GM19240 (cell line): Measurements from ENCODE around the gene KDM5A.
"Not testable (repeated sequence)": the region's sequence is repeated elsewhere in the genome, so short reads cannot be mapped to it uniquely, and the experiment has no call there.

ENCODE experiments used
- DNase-seq: peaks from one replicate; pipeline ENCODE4 v3.0.0; 2011; ENCODE audit warnings: low spot score; ENCODE audit not compliant: insufficient read length

The KDM5A gene

DNA sequence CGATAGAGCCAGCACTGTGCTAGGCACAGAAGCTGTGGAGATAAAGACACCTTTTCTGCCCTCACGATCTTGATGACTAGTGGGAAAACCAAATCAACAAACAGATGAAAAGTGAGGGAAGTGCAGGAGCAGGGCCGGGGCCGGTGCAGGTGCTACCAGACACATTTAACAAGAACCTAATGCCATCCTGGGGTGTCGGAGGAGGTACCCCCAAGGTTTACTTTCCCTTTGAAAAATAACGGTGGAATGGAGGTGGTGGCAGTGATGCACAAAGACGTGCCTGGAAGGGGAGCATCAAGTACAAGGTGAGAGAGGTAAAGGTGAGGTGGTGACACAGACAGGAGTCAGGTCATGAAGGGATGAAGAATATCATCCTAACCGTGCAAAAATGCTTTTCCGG lies 148.6 kb downstream of the KDM5A start:
- no peak for DNase-seq

DNA sequence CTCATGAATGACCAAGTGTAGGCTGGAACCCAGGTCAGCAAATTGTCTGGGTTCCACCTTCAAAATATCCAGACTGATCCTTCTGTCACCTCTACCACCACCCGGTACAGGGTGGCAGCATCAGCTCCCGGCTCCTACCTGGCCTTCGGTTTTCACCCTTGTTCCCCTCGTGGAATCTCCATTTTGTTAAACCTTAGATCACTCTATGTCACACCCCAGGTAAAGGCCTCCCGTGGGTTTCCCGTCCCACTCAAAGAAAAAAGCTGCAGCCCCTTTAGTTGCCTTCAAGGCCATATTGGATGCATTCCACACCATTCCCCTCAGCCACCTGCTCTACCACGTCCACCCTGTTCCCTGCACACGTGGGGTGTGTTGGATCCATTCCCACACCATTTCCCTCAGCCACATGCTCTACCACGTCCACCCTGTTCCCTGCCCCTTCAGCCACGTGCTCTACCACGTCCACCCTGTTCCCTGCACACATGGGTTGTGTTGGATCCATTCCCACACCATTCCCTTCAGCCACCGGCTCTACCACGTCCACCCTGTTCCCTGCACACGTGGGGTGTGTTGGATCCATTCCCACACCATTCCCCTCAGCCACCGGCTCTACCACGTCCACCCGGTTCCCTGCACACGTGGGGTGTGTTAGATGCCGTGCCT lies 150.3 kb downstream of the KDM5A start:
- no peak for DNase-seq

DNA sequence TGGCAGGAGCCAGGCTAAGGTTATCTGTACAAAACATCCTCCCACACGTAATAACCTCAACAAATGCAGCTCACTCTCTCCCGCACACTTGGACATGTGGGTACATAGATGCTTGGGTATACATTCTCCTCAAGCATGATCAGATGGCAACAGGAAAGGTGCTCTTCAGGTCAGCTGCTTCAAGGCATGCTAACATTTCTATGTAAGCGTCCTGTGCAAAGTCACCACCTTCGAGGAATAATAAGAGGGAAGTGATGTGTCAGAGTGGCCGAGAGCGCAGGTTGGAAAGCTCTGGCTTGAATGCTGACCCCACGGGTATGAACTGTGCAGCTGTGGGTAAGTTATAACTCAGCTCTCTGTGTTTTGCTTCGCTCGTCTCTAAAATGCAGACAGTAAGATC lies 151.0 kb downstream of the KDM5A start:
- DNase-seq, result no peak

DNA sequence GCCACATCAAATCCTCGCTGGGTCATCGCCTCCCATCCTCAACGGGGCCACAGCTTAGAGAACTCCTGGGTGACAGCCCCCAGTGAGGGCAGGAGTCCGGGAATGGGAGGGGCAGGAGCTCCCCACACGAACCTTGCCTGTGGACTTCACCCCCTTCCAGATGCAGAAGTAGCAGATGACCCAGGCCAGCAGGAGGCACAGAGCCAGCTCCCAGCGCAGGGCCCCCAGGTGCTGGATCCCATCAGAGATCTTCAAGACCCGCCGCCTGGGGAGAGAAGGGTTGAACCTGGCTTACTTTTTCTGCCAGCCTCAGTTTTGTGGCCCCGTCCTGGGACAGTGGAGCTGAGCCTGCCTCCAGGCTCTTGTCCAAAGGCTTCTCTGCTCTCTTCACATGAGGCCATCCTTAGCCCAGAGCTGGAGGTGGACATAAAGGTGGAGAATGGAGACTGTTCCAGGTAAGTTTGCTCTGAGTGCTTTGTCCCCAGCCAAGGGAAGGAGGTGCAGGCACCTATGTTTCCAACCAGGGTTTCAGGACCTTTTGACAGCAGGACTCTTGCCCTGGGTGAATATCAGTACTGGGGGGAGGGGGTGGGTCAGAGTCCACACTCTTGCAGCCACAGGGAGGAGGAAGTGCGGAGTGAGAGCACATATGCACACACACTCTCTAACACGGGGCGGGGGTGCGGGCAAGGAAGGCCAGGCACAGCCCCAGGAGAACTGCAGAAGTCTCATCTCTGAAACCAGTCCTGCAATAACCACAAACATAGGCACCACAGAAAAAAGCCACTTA lies 151.9 kb downstream of the KDM5A start:
- no peak for DNase-seq

- DNase-seq, result no peak
Measured at GRCh38 chr12:236445-236844, 152.7 kb downstream of the KDM5A start.

DNA sequence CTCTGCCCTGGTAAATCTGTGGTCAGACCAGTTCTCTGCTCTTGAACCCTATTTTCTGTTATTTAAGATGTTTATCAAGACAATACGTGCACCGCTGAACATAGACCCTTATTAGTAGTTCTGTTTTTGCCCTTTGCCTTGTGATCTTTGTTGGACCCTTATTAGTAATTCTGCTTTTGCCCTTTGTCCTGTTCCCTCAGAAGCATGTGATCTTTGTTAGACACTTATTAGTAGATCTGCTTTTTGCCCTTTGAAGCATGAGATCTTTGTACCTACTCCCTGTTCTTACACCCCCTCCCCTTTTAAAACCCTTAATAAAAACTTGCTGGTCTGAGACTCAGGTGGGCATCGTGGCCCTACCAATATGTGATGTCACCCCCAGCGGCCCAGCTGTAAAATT lies 153.2 kb downstream of the KDM5A start:
- not testable (repeated sequence) for DNase-seq

DNA sequence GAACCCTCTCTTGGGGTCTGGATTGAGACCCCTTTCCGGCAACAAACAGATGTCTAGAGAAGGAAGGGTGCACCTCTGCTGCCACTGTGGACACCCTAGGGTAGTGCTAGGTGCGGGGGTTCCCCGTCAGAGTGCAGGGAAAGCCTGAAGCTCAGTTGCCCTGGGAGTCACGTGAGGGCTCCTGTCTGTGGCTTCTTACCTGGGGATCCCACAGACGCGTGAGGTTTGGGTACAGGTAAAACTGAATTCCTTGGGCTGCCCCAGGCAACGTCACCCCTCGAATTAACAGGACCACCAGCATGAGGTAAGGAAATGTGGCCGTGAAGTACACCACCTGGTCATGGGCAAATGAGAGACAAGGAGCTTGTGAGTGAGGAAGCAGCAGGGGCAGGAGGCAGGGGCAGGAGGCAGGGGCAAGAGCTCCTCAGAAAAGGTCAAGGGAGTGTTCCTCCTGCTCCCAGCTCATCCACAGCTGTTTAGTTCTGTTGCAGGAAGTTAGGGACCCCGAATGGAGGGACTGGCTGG lies 154.2 kb downstream of the KDM5A start:
- DNase-seq, result no peak

- no peak for DNase-seq
Measured at GRCh38 chr12:234019-234418, 155.1 kb downstream of the KDM5A start.

GRCh38 chr12:233615-233968 lies 155.5 kb downstream of the KDM5A start:
- no peak for DNase-seq

DNA sequence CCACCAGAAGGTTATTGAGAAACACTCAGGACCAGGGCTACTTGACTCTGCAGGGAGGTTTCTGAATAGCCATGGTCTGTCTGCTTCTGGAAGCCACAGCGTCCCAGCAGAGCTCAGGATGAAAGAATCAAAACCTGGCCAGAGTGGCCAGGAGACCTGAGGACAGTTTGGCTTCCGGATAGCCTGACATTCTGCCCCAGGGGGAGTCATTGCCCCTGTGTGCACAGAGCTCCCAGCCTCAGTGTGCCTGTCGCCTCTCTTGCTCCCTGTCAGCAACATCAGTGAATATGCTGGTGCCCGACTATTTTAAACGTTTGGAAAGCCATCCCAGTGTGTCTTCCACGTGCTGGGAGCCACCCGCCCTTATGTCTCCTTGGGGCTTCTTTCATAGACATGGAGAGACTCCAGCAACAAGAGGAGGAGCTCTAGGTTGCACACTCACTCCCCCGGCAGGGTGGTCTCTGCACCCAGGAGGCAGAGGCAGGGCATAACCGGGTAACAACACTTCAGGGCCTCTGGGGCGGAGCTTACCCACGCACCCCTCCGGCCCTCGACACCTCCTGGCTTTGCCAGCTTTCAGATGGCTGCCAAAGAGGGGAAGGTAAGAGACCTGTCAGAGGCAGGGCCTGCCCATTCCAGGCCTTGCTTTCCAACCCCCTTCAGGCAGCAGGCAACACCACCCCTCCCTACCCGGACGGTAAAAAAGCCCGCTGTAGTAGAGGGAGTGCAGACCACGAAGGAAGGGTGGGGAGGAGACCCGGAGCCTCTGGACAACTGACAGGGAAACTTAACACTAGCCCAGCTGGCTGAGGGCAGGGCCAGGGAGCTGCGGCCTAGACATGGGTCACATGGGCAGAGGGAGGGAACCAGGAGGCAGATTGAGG lies 156.1 kb downstream of the KDM5A start:
- no peak for DNase-seq

GRCh38 chr12:230925-231671 lies 158.0 kb downstream of the KDM5A start:
- DNase-seq, result no peak
